Measurements from ENCODE around the gene CFAP46.

Gene CFAP46

GRCh38 chr10:132942101-132943057 lies at the start of gene CFAP46:
Gene CFAP46, minus strand, starts transcription at chr10:132942570. Its CDS starts 86 bp downstream, at chr10:132942484.
- DNase-seq, result no peak

- DNase-seq, result no peak
Observed at GRCh38 chr10:132991706-132992432, 49.5 kb upstream of the CFAP46 start.

GRCh38 chr10:132990684-132991545 lies 48.5 kb upstream of the CFAP46 start:
- no peak for DNase-seq

GRCh38 chr10:132989476-132990415 lies 47.4 kb upstream of the CFAP46 start:
- DNase-seq, result no peak

GRCh38 chr10:132988988-132989387 lies 46.6 kb upstream of the CFAP46 start:
- no peak for DNase-seq

- no peak for DNase-seq
Observed at GRCh38 chr10:132987671-132988571, 45.6 kb upstream of the CFAP46 start.

- no peak for DNase-seq
Observed at GRCh38 chr10:132986978-132987377, 44.6 kb upstream of the CFAP46 start.

GRCh38 chr10:132986576-132986975 lies 44.2 kb upstream of the CFAP46 start:
- DNase-seq, result no peak

GRCh38 chr10:132986076-132986475 lies 43.7 kb upstream of the CFAP46 start:
- DNase-seq, result no peak

GRCh38 chr10:132985546-132985900 lies 43.2 kb upstream of the CFAP46 start:
- DNase-seq, result no peak

GRCh38 chr10:132984801-132985545 lies 42.6 kb upstream of the CFAP46 start:
- DNase-seq, result no peak

GRCh38 chr10:132984008-132984295 lies 41.6 kb upstream of the CFAP46 start:
- no peak for DNase-seq

- no peak for DNase-seq
Observed at GRCh38 chr10:132983252-132984007, 41.1 kb upstream of the CFAP46 start.

- DNase-seq, result no peak
Observed at GRCh38 chr10:132982301-132982989, 40.1 kb upstream of the CFAP46 start.

- no peak for DNase-seq
Observed at GRCh38 chr10:132981746-132982145, 39.4 kb upstream of the CFAP46 start.

- DNase-seq, result no peak
Observed at GRCh38 chr10:132981173-132981555, 38.8 kb upstream of the CFAP46 start.

- no peak for DNase-seq
Observed at GRCh38 chr10:132980426-132981172, 38.2 kb upstream of the CFAP46 start.
